Stimulated activated memory B cell treated with anti-CD40 and anti-IgM and Interleukin-4, amounts not matched to agents 10 μg/mL and 1 μg/mL and 100 μg/mL, for 72 hours (primary cell): ENCODE data around the gene TTBK1.
"Not testable (repeated sequence)": the region's sequence is repeated elsewhere in the genome, so short reads cannot be mapped to it uniquely, and the experiment has no call there.

Experiments
- ATAC-seq: fragments of 150-1000 bp; cut with Tn5 transposase; 2 replicates; pipeline ENCODE4 v1.10.0; 2021
- H3K27ac Mint-ChIP-seq: one replicate; pipeline ENCODE4 v1.8.0; 2022; ENCODE audit warnings: mild to moderate bottlenecking, mixed read lengths
- H3K27me3 Mint-ChIP-seq: one replicate; pipeline ENCODE4 v1.8.0; 2022; ENCODE audit warnings: mixed read lengths
- H3K36me3 Mint-ChIP-seq: one replicate; pipeline ENCODE4 v1.8.0; 2022; ENCODE audit warnings: mixed read lengths
- H3K4me1 Mint-ChIP-seq: one replicate; pipeline ENCODE4 v1.8.0; 2022; ENCODE audit warnings: mixed read lengths
- H3K4me3 Mint-ChIP-seq: one replicate; pipeline ENCODE4 v1.8.0; 2022; ENCODE audit warnings: mild to moderate bottlenecking, moderate library complexity, mixed read lengths
- H3K9me3 Mint-ChIP-seq: one replicate; pipeline ENCODE4 v1.8.0; 2022; ENCODE audit warnings: mixed read lengths

TTBK1 gene

DNA sequence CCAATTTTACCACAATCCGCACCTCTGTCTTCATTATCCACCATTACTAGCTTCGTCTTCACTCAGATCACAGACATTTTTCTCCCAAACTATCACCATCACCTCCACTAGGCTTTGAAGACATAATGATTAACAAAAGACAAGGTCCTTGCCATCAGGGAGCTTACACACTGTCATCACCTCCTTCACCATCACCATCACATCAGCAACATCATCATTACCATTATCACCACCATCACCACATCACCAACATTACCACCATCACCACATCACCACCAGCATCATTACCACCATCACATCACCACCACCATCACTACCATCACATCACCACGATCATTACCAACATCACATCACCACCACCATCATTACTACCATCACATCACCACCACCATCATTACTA lies 50.4 kb downstream of the TTBK1 start:
- Mint-ChIP-seq H3K27ac (no peak overlapping the region), H3K36me3 (no peaks in the 10 kb centered on the region), H3K27me3 (no peaks in the 10 kb centered on the region), H3K4me3 (no peak overlapping the region), H3K9me3 (no peaks in the 10 kb centered on the region), H3K4me1 (no peaks in the 10 kb centered on the region)
- no peak for ATAC-seq

DNA sequence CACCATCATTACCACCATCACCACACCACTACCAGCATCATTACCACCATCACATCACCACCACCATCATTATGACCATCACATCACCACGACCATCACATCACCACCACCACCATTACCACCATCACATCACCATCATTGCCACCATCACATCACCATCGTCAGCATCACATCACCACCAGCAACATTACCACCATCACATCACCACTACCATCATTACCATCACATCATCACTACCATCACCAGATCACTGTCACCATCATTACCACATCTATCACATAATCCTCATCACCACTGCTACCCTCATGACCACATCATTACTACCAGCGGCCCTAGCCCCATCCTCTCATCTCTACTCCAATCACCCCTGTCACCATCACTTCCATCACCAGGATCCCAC lies 51.3 kb downstream of the TTBK1 start:
- no peak overlapping the region for H3K27ac Mint-ChIP-seq
- no peak for ATAC-seq
- no peaks in the 10 kb centered on the region for H3K9me3 Mint-ChIP-seq
- H3K36me3 Mint-ChIP-seq = no peaks in the 10 kb centered on the region
- H3K4me3 Mint-ChIP-seq = no peak overlapping the region
- H3K27me3 Mint-ChIP-seq = peaks cover under 1% of the 10 kb centered on the region
- H3K4me1 Mint-ChIP-seq = no peaks in the 10 kb centered on the region

DNA sequence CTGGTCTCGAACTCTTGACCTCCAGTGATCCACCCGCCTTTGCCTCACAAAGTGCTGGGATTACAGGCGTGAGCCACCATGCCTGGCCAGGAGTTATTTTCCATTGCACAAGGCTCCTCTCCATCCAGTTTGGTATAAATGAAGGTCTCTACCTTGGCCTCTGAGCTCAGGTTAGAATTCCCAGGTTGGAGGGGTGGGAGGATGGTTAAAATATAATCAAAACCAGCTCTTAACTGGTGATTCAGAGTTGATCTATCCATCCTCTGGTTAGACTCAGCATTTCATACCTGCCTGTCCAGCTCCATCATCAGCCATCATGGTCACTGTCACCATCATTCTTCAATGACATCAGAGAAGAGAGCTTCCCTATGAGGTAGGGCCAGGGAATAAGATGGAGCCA lies 52.2 kb downstream of the TTBK1 start:
- no peak overlapping the region for H3K27ac Mint-ChIP-seq

DNA sequence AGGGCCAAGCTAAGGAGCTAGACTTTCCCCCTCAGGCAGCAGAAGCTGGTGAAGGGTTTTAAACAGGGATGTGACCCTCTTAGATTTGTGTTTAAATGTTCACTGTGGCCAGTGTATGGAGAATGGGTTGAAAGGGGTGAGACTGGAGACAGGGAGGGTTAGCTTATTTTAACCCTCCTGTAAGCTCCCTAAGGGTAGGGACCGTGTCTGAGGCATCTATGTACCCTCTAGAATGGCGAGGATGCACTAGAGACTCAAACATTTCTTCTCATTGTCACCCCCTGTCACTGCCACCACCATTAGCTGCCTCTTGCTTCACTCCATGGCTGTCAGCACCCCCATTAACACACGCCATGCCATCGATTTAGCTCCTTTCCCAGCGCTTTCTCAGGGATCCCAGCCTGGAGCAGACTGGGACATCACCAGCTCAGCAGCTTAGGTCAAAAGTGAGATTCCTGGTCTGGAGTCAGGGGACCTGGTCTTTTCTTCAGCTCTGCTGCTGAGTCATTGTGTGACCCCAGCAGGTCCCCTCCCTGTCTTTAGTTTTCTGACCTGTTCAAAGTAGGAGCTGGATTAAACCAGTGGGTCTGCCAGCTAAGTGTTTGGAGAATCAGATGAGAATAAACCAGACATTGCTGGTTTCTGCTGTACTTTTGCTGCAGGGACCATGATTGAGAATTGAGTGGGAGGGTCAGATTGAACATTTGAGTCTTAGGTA lies 53.7 kb downstream of the TTBK1 start:
- H3K4me3 Mint-ChIP-seq = no peak overlapping the region
- H3K4me1 Mint-ChIP-seq = peaks cover 8% of the 10 kb centered on the region
- H3K27ac Mint-ChIP-seq = no peak overlapping the region
- H3K9me3 Mint-ChIP-seq = no peaks in the 10 kb centered on the region
- ATAC-seq = no peak
- peaks cover 10% of the 10 kb centered on the region for H3K27me3 Mint-ChIP-seq
- H3K36me3 Mint-ChIP-seq = no peaks in the 10 kb centered on the region

More for the DNA sequence above, 52.2 kb downstream of the TTBK1 start:
- Mint-ChIP-seq H3K27me3 (peaks cover 9% of the 10 kb centered on the region), H3K4me1 (peaks cover 8% of the 10 kb centered on the region), H3K9me3 (no peaks in the 10 kb centered on the region), H3K36me3 (no peaks in the 10 kb centered on the region), H3K4me3 (no peak overlapping the region)
- ATAC-seq = no peak

DNA sequence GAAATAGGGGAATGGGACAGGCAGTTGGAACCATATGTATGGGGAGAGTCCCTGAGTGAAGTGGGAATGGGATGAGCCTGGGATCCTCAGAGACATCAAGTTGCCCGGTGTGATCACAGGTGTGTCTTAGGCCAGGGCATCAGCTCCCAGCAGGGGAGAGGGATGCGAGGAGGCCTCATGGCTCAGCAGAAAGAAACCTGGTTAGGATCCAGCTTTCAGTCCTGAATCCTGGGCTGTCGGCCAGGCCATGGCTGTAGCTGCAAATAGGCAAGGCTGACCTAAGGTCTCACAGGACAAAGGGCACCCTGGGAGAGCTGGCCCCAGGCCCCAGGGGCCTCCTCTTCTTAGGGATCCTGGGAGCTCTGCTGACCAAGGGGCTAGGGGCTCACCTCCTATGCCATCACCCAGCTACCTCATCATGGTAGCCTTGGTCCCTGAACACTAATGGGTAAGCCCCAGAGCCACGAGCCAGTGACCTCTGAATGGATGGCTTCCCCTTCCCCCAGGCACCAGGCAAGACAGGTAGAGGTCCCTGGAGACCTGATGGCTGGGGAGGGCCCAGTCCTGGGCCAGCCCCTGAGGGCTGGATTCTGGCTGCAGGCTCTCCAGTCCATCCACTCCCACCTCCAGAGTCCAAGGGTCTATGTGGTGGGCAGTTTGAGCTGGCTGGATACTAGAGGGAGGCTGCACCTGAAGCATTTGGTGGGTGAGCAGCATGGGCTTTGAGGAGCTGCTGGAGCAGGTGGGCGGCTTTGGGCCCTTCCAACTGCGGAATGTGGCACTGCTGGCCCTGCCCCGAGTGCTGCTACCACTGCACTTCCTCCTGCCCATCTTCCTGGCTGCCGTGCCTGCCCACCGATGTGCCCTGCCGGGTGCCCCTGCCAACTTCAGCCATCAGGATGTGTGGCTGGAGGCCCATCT lies 54.6 kb downstream of the TTBK1 start, which contains the start of gene SLC22A7:
TSS of gene SLC22A7 (plus strand) at position 617 of the 921 bp plus-strand sequence. CDS start at position 716, 99 bp downstream.
- H3K9me3 Mint-ChIP-seq = no peaks in the 10 kb centered on the region
- ATAC-seq = no peak
- peaks cover 10% of the 10 kb centered on the region for H3K27me3 Mint-ChIP-seq
- no peak within 1 kb of the TSS for H3K27ac Mint-ChIP-seq
- no peaks in the 10 kb centered on the region for H3K36me3 Mint-ChIP-seq
- no peak within 1 kb of the TSS for H3K4me3 Mint-ChIP-seq
- peaks cover 8% of the 10 kb centered on the region for H3K4me1 Mint-ChIP-seq

DNA sequence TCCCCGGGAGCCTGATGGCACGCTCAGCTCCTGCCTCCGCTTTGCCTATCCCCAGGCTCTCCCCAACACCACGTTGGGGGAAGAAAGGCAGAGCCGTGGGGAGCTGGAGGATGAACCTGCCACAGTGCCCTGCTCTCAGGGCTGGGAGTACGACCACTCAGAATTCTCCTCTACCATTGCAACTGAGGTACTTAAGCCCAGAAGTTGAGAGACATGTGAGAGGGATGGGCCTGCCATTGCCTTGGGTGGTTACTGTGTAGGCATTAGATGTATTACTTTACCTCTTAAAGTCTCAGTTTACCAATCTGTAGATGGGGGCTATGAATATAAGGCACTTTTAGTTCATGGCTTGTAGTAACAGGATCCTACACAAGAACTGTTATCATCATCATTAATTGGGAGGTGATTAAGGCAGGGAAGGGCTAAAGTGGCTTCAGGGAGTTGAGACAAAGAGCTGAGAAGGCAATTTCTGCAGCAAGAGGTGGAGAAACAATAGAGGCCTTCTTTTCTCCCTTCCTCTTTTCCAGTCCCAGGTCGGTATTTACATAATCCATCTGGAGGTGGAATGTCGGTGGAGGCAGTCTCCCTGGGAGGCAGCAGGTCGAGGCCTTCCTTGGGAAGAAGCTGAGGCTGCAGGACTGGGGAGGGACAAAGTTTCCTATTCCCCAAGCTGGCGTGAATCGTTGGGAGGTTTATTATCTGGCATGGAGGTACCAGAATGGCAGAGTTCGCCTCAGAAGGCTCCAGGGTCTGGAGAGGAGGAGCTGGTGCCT lies 55.5 kb downstream of the TTBK1 start:
- peaks cover 8% of the 10 kb centered on the region for H3K4me1 Mint-ChIP-seq
- no peak for ATAC-seq
- no peak overlapping the region for H3K27ac Mint-ChIP-seq
- H3K36me3 Mint-ChIP-seq = no peaks in the 10 kb centered on the region
- H3K9me3 Mint-ChIP-seq = no peaks in the 10 kb centered on the region
- peaks cover 10% of the 10 kb centered on the region for H3K27me3 Mint-ChIP-seq
- H3K4me3 Mint-ChIP-seq = no peak overlapping the region

DNA sequence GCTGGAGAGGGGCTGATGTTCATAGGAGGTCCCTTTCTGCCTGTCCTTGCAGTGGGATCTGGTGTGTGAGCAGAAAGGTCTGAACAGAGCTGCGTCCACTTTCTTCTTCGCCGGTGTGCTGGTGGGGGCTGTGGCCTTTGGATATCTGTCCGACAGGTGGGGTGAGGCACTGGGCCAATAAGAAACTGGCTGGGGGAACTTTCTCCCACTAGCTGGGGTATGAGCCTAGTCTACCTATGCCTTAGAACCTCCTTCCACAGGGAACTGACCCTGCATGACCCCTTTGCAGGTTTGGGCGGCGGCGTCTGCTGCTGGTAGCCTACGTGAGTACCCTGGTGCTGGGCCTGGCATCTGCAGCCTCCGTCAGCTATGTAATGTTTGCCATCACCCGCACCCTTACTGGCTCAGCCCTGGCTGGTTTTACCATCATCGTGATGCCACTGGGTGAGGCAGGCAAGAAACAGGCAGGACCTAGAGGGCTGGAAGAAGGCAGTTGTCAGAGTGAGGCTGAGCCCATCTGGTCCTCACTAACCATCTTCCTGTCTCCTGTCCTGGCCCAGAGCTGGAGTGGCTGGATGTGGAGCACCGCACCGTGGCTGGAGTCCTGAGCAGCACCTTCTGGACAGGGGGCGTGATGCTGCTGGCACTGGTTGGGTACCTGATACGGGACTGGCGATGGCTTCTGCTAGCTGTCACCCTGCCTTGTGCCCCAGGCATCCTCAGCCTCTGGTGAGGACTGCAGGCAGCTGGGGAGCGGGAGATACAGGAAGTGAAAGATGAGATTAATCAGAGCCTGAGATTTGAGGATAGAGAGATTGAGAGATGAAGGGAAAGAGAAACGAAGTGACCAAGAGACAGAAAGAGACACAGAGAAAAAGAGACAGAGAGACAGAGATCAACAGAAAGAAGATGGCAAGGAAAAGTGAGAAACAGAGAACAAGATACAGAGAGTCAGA lies 56.3 kb downstream of the TTBK1 start:
- Mint-ChIP-seq H3K27ac (no peak overlapping the region), H3K4me3 (no peak overlapping the region), H3K4me1 (peaks cover 8% of the 10 kb centered on the region), H3K9me3 (no peaks in the 10 kb centered on the region), H3K27me3 (peaks cover 10% of the 10 kb centered on the region), H3K36me3 (no peaks in the 10 kb centered on the region)
- no peak for ATAC-seq

DNA sequence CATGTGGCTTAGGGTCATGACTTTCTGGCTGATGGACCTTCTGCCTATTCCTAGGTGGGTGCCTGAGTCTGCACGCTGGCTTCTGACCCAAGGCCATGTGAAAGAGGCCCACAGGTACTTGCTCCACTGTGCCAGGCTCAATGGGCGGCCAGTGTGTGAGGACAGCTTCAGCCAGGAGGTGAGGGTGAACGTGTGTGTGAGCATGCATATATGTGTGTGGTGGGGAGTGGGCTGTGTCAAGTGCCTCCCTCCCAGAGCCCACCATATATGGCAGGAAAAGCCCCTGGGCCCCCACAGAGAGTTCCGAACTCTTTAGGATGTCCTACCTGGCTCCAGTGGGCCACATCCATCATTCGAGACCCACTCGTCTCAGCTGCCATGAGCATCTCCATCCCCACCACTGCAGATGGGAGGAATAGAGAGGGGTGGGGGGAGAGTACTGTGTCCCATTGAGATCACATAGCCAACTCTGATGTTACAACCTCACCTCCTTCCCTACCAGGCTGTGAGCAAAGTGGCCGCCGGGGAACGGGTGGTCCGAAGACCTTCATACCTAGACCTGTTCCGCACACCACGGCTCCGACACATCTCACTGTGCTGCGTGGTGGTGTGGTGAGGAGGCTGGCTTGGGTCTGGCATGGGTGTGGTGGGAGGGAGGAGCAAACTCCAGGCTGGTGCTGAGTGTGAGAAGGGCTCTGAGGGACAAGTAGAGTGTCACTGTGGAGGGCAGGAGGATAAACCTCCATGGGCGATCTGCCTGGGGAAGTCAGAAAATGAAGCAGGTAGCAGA lies 58.0 kb downstream of the TTBK1 start:
- no peaks in the 10 kb centered on the region for H3K9me3 Mint-ChIP-seq
- no peaks in the 10 kb centered on the region for H3K36me3 Mint-ChIP-seq
- peaks cover 8% of the 10 kb centered on the region for H3K4me1 Mint-ChIP-seq
- H3K27me3 Mint-ChIP-seq = peaks cover 10% of the 10 kb centered on the region
- no peak for ATAC-seq
- H3K27ac Mint-ChIP-seq = no peak overlapping the region
- H3K4me3 Mint-ChIP-seq = no peak overlapping the region

DNA sequence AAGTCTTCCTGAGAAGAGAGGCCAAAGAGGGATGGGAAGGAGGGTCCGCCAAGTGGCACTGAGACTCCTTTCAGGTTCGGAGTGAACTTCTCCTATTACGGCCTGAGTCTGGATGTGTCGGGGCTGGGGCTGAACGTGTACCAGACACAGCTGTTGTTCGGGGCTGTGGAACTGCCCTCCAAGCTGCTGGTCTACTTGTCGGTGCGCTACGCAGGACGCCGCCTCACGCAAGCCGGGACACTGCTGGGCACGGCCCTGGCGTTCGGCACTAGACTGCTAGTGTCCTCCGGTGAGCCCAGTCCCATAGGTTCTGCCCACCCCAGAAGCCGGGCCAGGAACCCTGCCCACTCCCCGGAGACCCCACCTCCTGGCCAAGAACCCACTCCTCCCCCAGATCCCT lies 58.8 kb downstream of the TTBK1 start:
- H3K27ac Mint-ChIP-seq = no peak overlapping the region
- peaks cover 9% of the 10 kb centered on the region for H3K4me1 Mint-ChIP-seq

DNA sequence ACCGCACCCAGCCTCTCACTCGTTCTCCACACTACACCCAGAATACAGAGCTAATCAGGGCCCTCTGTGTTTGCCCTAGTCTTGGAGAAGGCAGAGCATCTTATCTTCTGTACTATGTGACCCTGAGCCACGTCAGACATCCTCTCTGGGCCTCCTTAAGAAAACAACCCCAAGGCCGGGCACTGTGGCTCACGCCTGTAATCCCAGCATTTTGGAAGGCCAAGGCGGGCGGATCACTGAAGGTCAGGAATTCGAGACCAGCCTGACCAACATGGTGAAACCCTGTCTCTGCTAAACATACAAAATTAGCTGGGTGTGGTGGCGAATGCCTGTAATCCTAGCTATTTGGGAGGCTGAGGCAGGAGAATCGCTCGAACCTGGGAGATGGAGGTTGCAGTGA lies 59.7 kb downstream of the TTBK1 start:
- peaks cover 14% of the 10 kb centered on the region for H3K4me1 Mint-ChIP-seq
- H3K27me3 Mint-ChIP-seq, H3K27ac Mint-ChIP-seq, ATAC-seq, H3K4me3 Mint-ChIP-seq, H3K9me3 Mint-ChIP-seq, H3K36me3 Mint-ChIP-seq: not testable (repeated sequence)

More for the DNA sequence above, 58.8 kb downstream of the TTBK1 start:
- no peaks in the 10 kb centered on the region for H3K36me3 Mint-ChIP-seq
- peak; percentile 7 for ATAC-seq
- no peak overlapping the region for H3K4me3 Mint-ChIP-seq
- H3K27me3 Mint-ChIP-seq = peaks cover 10% of the 10 kb centered on the region
- H3K9me3 Mint-ChIP-seq = no peaks in the 10 kb centered on the region

DNA sequence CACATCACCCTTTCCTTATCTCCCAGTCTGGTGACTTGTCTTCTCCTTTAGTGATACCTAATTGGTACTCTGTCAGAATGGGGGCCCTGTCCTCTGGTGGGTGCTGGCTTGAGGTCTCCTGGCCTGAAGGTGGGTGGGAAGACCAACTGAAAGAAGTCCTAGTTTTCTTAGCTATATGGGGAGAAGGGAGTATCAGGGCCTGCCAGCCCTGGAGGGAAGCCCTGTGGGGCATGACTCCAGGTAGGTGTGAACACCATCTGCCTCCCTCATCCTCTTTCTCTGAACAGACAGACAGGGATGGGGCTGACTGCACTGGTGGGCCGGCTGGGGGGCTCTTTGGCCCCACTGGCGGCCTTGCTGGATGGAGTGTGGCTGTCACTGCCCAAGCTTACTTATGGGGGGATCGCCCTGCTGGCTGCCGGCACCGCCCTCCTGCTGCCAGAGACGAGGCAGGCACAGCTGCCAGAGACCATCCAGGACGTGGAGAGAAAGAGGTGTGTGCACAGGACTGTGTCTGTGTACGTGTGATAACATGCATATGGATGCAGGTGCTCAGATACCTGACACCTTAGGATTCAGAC lies 60.6 kb downstream of the TTBK1 start:
- H3K27ac Mint-ChIP-seq = no peak overlapping the region
- no peak overlapping the region for H3K4me3 Mint-ChIP-seq
- no peak for ATAC-seq
- H3K27me3 Mint-ChIP-seq = peaks cover 10% of the 10 kb centered on the region
- no peaks in the 10 kb centered on the region for H3K36me3 Mint-ChIP-seq
- H3K4me1 Mint-ChIP-seq = peaks cover 22% of the 10 kb centered on the region
- H3K9me3 Mint-ChIP-seq = no peaks in the 10 kb centered on the region

DNA sequence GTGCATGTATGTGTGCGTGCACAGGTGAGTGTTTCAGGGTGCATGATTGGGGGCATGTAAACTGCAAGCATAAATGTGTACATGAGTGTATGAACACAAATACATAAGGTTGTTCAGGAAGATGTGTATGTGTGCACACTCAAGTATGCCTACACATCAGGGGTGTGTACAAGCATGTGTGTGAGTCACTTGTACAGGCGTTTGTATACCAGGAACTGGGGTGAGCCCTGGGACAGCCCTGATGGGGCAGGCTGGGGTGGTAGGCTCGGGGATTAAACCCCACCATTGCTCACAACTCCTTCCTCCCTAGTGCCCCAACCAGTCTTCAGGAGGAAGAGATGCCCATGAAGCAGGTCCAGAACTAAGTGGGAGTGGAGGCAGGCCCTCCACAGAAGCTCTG lies 61.1 kb downstream of the TTBK1 start:
- H3K27ac Mint-ChIP-seq = no peak overlapping the region
- H3K4me3 Mint-ChIP-seq = no peak overlapping the region
- no peak for ATAC-seq
- H3K4me1 Mint-ChIP-seq = peaks cover 26% of the 10 kb centered on the region
- H3K27me3 Mint-ChIP-seq = peaks cover 10% of the 10 kb centered on the region
- no peaks in the 10 kb centered on the region for H3K36me3 Mint-ChIP-seq
- no peaks in the 10 kb centered on the region for H3K9me3 Mint-ChIP-seq

DNA sequence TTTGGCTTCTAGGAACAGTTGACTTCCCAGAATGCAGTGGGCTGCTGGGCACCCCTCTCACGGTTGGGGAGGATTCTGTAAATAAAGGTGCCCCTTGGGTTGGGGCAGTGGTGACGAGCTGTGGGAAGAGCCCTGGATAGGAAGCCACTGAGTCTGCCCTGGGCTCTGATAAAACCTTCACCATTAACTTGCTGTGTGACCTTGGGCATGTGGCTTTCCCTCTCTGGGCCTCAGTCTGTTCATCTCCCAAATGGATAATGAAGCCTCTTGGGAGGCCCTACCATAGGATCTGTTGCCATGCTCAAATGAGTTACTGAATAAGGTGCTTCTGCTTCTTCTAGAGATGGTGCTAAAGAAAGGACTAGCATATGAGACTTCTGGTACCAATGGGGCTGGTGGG lies 61.6 kb downstream of the TTBK1 start:
- no peak for ATAC-seq
- H3K4me1 Mint-ChIP-seq = peaks cover 23% of the 10 kb centered on the region

More for the DNA sequence above, 61.6 kb downstream of the TTBK1 start:
- Mint-ChIP-seq H3K27me3 (peaks cover 6% of the 10 kb centered on the region), H3K36me3 (no peaks in the 10 kb centered on the region), H3K9me3 (no peaks in the 10 kb centered on the region), H3K4me3 (no peak overlapping the region), H3K27ac (no peak overlapping the region)
